HG03442 (cell line): ENCODE measurements around the gene LMBR1.
A peak's percentile ranks its signal among the peaks of the same experiment; 100 is the strongest.
"Not testable (repeated sequence)": the region's sequence is repeated elsewhere in the genome, so short reads cannot be mapped to it uniquely, and the experiment has no call there.

Experiments
- ATAC-seq: cut with Tn5 transposase; IDR thresholded peaks from one replicate; pipeline ENCODE4 v1.9.1; 2021; ENCODE audit warnings: mild to moderate bottlenecking, moderate library complexity; ENCODE audit not compliant: unreplicated experiment

Gene LMBR1

DNA sequence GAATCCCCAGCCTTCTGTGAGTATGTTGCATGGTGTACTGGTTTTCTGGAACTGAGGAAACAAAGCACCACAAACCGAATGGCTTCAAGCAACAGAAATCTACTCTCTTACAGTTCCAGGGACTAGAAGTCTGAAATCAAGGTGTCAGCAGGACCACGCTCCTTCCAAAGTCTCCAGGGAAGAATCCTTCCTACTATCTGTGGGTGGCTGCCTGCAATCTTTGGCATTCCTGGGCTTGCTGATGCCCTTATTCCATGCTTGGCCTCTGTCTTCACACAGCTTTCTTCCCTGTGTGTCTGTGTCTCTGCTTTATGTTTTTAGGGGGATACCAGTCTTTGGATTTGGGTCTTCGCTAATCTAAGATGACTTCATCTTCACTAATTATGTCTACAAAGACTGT, 81.3 kb downstream of the LMBR1 start:
- no peak for ATAC-seq

DNA sequence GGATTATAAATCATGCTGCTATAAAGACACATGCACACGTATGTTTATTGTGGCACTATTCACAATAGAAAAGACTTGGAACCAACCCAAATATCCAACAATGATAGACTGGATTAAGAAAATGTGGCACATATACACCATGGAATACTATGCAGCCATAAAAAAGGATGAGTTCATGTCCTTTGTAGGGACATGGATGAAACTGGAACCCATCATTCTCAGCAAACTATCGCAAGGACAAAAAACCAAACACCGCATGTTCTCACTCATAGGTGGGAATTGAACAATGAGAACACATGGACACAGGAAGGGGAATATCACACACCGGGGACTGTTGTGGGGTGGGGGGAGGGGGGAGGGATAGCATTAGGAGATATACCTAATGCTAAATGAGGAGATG, 89.3 kb downstream of the LMBR1 start:
- not testable (repeated sequence) for ATAC-seq

DNA sequence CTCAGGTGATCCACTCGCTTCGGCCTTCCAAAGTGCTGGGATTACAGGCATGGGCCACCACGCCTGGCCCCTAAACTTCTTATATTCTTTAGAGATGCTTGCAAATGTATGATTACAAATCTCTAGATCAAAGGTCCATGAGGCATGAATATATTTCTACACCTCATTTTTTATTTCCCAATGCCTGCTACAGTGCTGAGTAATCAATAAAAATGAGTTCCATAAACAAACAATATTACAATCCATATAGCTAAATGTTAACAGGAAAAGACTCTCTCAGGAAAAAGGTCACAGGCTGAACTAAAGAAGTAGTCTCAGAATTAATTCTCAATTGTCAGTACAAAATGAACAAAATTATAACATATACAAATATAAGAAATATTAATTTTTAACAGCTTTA, 90.8 kb downstream of the LMBR1 start:
- no peak for ATAC-seq

DNA sequence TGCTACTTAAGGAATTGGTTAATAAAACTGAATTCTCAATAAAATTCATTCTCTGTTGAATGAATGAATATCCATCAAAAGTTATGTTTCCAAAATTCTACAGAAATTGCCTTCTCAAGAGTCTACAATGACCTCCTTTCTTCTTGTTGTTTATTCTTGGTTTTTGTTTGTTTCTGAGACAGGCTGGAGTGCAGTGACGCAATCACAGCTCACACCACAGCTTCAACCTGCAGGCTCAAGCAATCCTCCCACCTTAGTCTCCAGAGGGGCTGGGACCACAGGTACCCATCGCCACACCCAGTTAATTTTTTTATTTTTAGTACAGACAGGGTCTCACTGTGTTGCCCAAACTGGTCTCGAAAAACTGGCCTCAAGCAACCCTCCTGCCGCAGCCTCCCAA, 97.6 kb downstream of the LMBR1 start:
- no peak for ATAC-seq

DNA sequence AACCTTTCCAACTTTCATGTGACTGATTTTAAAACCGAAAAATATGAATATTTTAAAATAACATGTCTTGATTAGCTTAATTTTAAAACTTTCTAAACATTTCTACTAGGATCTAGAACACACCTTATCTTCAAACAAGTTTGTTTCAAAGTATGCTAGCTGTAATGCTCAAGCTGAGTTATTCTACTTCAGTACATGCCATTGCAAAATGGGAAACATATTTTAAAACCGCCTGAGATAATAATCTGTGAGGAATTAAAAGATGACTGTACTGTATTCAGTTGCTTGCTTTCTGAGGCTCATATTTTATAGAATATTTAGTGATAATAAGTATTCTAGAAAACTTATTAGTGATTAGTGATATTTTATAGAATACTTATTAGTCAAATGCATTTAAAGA, 99.6 kb downstream of the LMBR1 start:
- no peak for ATAC-seq

DNA sequence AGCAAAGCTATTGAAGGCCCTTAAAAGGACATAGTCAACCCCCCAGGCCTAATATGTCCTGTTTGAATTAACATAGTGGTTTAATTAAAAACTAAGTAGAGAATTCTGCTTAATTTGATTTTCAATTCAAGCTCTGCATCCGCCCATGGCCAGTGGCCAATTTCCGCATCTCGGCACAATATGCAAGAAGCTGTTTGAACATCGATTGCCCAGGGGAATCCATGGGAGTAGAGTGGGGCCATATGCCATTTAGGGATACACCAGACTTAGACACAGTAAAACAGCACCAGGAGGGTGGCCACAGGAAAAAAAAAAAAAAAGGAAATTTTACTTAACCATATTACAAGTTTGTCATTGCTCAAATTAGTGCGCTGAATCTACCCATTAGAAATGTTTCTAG, 100.4 kb downstream of the LMBR1 start:
- no peak for ATAC-seq

DNA sequence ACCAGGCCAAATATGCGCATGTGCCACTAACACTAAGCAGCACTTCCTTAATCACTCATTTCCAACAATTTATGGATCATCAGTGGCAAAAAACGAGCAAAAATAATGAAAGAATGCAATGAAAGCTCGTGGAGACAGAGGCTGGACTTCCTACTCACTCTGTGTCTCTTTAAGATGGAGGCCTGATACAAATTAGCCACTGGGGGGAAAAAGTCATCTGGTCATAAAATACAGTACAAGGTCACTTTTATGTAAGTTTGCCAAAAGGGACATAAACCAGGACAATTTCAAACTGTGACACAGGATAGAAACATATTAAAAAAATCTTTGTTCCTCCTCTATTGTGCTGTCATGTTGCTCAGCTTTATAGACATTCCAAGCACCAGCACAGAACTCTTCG, 101.7 kb downstream of the LMBR1 start:
- no peak for ATAC-seq

DNA sequence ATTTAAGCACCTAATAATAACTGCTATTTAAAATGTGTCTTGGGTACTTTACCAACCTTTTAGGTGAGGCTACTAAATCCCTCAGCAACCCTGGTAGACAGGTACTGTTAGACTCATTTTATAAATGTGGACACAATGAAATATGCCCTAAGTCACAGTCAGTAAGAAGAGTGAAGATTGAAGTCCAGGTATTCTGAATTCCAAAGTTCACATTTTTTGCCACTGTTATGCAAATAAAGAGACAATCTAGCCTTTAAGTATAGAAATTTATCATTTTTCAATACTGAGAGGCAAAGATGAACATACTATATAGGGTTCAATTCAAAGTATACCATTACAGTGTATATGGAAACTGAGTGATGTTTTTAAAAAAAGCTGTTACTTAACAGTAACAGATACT, 102.7 kb downstream of the LMBR1 start:
- no peak for ATAC-seq

DNA sequence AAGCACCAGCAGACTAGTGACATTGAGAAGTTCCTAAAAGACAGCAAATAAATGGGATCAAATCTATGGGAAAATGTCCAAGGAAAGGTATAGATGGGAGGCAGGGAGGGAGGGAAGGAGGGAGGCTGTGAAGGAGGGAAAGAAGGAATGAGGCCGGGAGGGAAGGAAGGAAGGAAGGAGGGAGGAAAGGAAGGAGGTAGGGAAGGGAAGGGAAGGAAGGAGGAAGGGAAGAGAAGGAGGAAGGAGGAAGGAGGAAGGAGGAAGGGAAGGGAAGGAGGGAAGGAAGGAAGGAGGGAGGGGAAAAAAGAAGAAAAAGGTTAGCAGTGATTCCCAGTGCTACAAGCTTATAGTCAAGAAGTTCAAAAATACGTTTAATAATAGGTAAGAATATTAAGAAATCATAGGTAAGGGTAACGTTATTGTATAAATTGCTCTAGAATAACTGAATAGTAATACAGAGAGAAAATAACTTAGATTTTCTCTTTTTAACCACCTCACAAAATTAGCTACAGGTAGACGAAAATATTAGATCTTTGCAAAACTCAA, 106.9 kb downstream of the LMBR1 start:
- ATAC-seq = no peak

DNA sequence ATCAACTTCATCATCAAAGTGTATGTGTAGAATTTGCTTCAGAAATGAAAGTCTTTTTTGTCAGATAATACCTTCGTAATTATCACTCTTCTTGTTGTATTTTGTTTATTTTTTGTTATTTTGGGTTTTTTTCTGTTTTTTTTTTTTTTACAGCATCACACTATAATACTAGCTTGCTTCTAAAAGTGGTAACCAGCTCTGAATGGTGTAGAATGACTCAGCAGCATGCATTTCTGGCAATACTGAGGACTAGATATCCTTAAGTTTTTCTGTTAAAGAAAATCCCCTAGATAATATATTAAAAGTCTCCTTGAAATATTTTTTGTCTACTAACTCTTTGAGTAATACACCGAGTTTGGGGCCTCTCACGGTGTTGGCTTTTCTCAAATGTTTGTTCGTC, 109.1 kb downstream of the LMBR1 start:
- ATAC-seq = peak; percentile 28

DNA sequence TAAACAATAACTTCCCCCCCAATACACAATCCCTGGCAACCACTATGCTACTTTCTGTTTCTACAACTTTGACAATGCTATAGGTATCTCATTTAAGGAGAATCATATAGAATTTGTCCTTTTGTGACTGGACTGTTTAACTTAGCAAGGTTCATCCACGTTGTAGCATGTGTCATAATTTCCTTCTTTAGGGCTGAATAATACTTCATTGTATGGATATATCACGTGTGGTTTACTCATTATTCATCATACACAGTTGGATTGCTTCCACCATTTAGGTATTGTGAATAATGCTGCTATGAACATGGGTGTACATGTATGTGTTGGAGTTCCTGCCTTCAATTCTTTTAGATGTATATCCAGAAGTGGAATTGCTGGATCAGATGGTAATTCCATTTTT, 111.0 kb downstream of the LMBR1 start:
- no peak for ATAC-seq

DNA sequence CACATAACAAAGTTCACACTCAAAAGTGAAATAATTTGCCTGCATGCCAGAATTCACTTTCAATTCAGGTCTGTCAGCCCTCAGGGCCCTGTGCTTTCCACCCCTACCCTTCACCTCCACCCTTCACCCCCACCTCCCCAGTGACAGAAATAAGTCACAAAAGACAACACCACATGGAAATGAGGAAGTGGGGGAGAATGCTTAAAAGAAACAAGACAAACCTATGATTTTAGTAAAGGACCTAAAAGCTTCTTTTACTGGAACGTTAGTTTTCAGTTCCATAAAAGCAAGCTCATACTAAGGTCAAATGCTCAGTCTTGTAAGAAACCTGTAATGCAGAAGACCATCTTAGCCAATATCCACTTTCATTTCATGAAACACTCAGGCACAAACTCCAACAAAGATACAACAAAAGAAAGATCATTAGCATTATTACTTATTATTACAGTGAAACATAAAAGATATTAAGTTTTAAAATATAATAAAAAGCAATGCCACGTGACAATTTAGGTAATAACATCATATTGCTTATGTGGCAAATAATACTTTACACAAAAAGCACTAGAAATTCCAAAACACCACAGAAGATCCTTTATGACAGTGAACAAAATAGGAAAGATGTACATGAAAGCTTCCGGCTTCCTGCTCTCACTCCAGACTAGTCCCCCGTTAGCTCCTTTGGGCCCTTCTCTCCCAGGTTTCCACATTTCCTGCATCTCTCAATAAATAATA, 112.1 kb downstream of the LMBR1 start:
- peak; percentile 89 for ATAC-seq

DNA sequence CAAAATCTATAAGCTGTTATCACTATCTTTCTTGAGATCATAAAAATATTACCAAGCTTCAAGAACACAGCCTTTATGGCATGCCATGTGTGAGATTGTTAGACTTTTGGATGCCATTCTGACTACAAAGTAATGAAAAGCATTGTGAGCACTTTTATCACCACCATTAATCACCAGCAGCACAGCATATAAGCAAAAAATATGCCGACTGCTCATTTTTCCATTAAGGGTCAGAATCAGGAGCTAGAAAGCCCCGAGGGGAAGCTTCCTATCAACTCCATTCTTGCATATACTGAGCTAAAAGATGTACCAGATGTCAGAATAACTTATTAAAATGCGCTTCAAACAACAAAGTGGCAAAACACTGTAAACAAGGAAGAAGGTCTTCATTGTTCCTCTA, 114.3 kb downstream of the LMBR1 start:
- ATAC-seq = no peak

DNA sequence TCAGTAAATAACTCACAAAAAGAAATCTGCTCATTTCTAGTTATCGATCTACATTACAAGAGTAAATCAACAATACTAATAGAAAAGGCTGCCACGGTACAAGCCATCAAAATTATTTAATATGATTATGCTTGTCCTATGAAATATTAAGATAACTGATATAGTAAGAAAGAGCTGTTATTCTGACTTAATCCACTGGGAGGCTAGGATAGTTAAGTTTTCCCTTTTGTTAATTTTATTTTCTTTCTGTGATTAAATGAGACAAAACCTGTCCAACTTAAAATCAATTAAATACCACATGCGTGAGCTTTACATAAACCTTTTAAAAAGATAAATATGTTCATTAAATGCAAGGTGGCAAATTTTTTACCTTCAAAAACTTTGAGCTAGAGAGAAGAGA, 114.8 kb downstream of the LMBR1 start:
- no peak for ATAC-seq

DNA sequence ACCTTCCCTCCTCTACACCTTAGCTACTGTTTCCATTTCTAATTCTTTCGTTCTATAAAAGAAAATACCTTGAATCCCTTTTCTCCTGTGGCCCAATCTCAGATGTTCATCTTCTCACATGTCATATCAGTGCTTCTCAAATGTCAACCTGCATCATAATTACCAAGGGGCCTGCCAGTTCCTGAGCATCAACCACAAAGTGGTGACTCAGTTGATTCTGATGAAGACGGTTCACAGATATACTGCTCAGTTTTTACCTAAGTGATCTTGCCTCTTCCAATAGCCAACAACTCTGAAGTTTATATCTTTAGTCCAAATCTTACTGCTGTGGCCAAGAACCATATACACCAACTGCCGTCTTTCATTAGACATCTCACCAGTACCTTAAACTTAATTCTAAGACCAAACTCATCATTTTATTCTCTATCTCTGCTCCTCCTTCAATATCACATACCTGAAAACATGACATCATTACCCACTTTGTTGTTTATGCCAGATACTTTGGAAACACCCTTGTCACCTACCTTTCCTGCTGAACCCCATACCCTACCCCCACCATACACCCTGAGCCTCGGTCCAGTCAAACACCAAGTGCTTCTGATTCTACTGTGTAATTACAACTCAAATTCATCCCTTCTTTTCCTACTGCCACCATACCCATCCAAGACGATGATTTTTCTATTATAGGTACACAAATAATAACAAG, 115.5 kb downstream of the LMBR1 start:
- ATAC-seq = no peak

DNA sequence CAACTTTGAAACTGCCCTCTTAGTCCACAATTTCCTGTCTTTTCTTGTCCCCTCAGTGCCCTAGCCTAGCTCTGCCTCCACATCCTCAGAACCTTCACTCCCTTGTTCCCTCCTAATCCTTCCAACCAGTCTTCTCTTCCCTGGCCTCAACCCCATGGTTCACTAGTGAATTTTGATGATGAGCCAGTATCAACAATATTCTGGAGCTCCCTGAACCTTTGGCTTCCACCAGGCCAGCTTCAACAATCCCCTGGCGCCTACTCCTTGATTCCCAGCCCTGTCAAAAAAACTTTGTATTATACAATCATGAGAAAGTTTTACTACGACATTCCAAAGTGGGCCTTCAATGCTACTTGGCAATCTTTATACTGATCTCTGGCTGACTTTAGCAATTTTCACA, 116.5 kb downstream of the LMBR1 start:
- ATAC-seq = no peak

DNA sequence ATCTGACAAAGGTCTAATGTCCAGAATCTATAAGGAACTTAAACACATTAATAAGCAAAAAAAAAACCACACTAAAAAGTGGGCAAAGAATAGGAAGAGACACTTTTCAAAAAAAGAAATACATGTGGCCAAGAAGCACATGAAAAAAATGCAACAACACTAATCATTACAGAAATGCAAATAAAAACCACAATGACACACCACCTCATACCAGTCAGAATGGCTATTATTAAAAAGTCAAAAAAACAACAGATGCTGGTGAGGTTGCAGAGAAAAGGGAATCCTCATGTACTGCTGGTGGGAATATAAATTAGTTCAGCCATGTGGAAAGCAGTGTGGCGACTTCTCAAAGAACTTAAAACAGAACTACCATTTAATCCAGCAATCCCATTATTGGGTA, 119.0 kb downstream of the LMBR1 start:
- peak; percentile 54 for ATAC-seq

DNA sequence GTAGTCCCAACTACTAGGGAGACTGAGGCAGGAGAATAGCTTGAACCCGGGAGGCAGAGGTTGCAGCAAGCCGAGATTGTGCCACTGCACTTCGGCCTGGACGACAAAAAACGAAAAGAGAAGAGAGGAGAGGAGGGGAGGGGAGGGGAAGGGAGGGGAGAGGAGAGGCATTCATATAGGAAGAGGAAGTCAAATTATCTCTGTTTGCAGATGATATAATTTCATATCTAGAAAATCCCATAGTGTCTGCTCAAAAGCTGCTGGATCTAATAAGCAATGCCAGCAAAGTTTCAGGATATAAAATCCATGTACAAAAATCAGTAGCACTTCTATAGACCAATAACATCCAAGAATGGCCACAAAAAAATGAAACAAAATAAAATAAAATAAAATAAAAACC, 120.3 kb downstream of the LMBR1 start:
- no peak for ATAC-seq

DNA sequence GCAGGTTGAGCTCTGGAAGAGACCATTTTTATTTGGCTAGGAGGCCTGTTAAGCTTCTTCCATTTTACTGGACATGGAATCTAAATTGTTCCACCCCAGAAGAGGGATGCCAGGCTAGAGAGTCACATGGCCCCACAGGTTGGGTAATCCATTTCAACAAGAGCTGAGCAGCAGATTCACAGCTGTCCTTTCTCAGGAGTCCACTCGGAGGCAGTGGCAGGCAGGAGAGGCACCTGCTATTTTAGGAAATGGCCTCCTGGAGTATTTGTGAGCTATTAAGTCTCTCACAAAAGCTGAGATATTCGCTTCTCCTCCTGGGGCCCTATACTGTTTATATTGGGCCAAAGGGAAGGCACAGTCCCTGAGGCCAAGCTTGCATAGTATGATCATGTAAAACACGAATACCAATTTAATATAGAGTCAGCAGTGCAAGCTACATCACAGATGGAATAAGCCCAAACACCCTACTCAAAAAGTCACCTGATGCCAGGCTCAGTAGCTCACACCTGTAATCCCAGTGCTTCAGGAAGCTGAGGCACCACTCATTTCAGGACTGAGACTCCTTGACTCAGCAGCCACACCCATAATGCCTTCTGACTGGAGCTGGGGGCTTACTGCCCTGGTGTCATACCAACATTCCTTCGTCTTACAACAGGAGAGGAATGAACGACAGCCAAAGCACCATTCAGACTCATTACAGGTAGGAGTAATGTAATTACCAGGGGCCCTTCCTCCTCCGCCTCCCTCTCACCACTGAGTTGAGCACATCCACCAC, 124.1 kb downstream of the LMBR1 start:
- peak; percentile 50 for ATAC-seq

DNA sequence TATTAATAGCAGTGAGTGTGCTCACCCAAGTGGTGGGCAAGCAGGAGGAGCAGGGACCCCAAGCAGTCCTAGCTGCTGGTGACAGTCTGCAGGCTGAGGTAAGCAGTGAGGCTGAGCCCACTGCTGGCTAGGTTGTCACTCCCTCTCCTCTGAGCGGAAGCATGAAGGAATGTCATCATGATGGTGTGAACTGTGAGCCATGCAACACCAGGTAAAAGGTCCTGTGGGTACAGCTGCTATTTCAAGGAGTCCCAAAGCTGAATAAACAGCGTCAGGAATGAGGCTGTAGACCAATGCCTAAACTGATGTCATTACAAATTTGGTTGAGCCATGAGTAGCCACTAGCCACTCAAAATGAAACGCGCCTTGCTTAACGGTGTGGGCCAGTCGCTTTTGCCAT, 126.3 kb downstream of the LMBR1 start:
- no peak for ATAC-seq

DNA sequence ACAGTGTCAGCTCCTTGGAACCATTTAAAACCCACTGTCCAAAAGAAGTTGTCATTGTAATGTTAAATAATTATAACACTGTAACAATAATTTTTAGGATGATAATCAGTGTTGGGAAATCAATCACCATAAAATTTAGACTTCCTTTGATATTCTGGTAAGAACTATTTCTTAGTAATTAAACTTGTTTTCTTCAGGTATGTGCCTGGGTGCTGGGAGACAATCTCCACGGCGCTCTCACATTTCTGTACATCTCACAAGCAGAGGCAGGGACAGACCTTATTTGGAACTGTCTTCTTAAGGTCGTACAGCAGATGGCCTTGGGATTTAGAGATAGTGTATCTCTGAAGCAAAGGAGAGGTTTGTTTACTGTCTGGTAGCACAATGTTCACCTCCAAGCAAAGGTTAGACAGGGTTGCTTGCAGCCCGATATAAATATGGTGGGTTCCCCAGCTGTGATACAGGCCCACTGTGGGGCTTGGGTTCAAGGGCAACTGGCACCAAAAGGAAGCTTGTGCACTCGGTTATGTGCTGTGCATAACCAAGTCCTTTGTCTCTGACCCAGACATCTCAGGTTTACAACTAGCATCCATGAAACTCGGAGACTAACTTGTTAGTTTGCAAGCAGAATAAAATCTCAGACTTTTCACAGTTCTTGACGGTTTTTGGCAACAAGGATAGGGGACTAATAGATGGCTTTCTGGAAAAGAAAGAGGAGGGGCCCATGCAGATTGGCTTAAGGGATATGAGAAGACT, 126.9 kb downstream of the LMBR1 start:
- no peak for ATAC-seq
